ENCODE measurements around the gene TRDMT1.

- TF ChIP-seq CTCF (IDR thresholded peaks at IDR 0.05) (no peak), POLR2A (IDR thresholded peaks at IDR 0.05) (no peak)
These were observed 4.9 kb downstream of the TRDMT1 start for GRCh38 chr10:17196573-17196972.

All from testis (tissue), 2 donors.